ENCODE data around the gene FOCAD. TPM values are rescaled to one million over a fixed set of nuclear protein-coding genes. Genes with fewer than 3 reads are reported as not detected.
"Not testable (repeated sequence)": the region's sequence is repeated elsewhere in the genome, so short reads cannot be mapped to it uniquely, and the experiment has no call there.

FOCAD gene
- total RNA-seq, 1 experiment from 2014 or later, result 33.5 TPM

GRCh38 chr9:20664501-20664900 is 19.6 kb upstream of the FOCAD start:
- DNase-seq (ENCODE audit: low spot score), result no peak
- in situ Hi-C loops (cut with HindIII; ENCODE audit: low sequenced_read_pairs), result no loop called here

GRCh38 chr9:20670395-20670794 is 13.7 kb upstream of the FOCAD start:
- in situ Hi-C loops (cut with HindIII; ENCODE audit: low sequenced_read_pairs), result no loop called here
- DNase-seq (ENCODE audit: low spot score), result no peak

GRCh38 chr9:20671635-20672034 is 12.4 kb upstream of the FOCAD start:
- DNase-seq (ENCODE audit: low spot score), result no peak
- in situ Hi-C loops (cut with HindIII; ENCODE audit: low sequenced_read_pairs), result no loop called here

GRCh38 chr9:20673537-20673936 is 10.5 kb upstream of the FOCAD start:
- DNase-seq (ENCODE audit: low spot score); in situ Hi-C loops (cut with HindIII; ENCODE audit: low sequenced_read_pairs): not testable (repeated sequence)

GRCh38 chr9:20681467-20681866 is 2.6 kb upstream of the FOCAD start:
- DNase-seq (ENCODE audit: low spot score), result no peak
- in situ Hi-C loops (cut with HindIII; ENCODE audit: low sequenced_read_pairs), result no loop called here

GRCh38 chr9:20683351-20684034 is 566 bp upstream of the FOCAD start:
- peak; percentile 72 for DNase-seq (ENCODE audit: low spot score)
- in situ Hi-C loops (cut with HindIII; ENCODE audit: low sequenced_read_pairs), result no loop called here

- DNase-seq (ENCODE audit: low spot score), result no peak
- in situ Hi-C loops (cut with HindIII; ENCODE audit: low sequenced_read_pairs), result no loop called here
Measured at GRCh38 chr9:20684875-20685696, 1.0 kb downstream of the FOCAD start.

- in situ Hi-C loops (cut with HindIII; ENCODE audit: low sequenced_read_pairs), result no loop called here
- no peak for DNase-seq (ENCODE audit: low spot score)
Measured at GRCh38 chr9:20685769-20686168, 1.7 kb downstream of the FOCAD start.

GRCh38 chr9:20689833-20690232 is 5.8 kb downstream of the FOCAD start:
- in situ Hi-C loops (cut with HindIII; ENCODE audit: low sequenced_read_pairs), result no loop called here
- DNase-seq (ENCODE audit: low spot score), result no peak

GRCh38 chr9:20692554-20692953 is 8.5 kb downstream of the FOCAD start:
- DNase-seq (ENCODE audit: low spot score), result no peak
- in situ Hi-C loops (cut with HindIII; ENCODE audit: low sequenced_read_pairs), result no loop called here

GRCh38 chr9:20693068-20693467 is 9.0 kb downstream of the FOCAD start:
- in situ Hi-C loops (cut with HindIII; ENCODE audit: low sequenced_read_pairs), result no loop called here
- no peak for DNase-seq (ENCODE audit: low spot score)

GRCh38 chr9:20694248-20694647 is 10.2 kb downstream of the FOCAD start:
- in situ Hi-C loops (cut with HindIII; ENCODE audit: low sequenced_read_pairs), result no loop called here
- no peak for DNase-seq (ENCODE audit: low spot score)

GRCh38 chr9:20697021-20697719 is 13.1 kb downstream of the FOCAD start:
- no peak for DNase-seq (ENCODE audit: low spot score)
- in situ Hi-C loops (cut with HindIII; ENCODE audit: low sequenced_read_pairs), result no loop called here

GRCh38 chr9:20698782-20699181 is 14.7 kb downstream of the FOCAD start:
- in situ Hi-C loops (cut with HindIII; ENCODE audit: low sequenced_read_pairs), result no loop called here
- DNase-seq (ENCODE audit: low spot score), result no peak

GRCh38 chr9:20701060-20701459 is 17.0 kb downstream of the FOCAD start:
- in situ Hi-C loops (cut with HindIII; ENCODE audit: low sequenced_read_pairs), result no loop called here

GRCh38 chr9:20702570-20702969 is 18.5 kb downstream of the FOCAD start:
- no peak for DNase-seq (ENCODE audit: low spot score)
- in situ Hi-C loops (cut with HindIII; ENCODE audit: low sequenced_read_pairs), result no loop called here

More at GRCh38 chr9:20701060-20701459, 17.0 kb downstream of the FOCAD start:
- peak; percentile 80 for DNase-seq (ENCODE audit: low spot score)

GRCh38 chr9:20703146-20703545 is 19.1 kb downstream of the FOCAD start:
- DNase-seq (ENCODE audit: low spot score), result no peak
- in situ Hi-C loops (cut with HindIII; ENCODE audit: low sequenced_read_pairs), result no loop called here

GRCh38 chr9:20707708-20708107 is 23.6 kb downstream of the FOCAD start:
- DNase-seq (ENCODE audit: low spot score), result no peak
- in situ Hi-C loops (cut with HindIII; ENCODE audit: low sequenced_read_pairs), result no loop called here

- no peak for DNase-seq (ENCODE audit: low spot score)
- in situ Hi-C loops (cut with HindIII; ENCODE audit: low sequenced_read_pairs), result no loop called here
Measured at GRCh38 chr9:20713172-20713571, 29.1 kb downstream of the FOCAD start.
